ENCODE results near the gene RNGTT. TPM values are rescaled to one million over a fixed set of nuclear protein-coding genes. Genes with fewer than 3 reads are reported as not detected.

Gene RNGTT
- total RNA-seq, 2 experiments from 2014 or later: 22.1 to 22.2 TPM

DNA sequence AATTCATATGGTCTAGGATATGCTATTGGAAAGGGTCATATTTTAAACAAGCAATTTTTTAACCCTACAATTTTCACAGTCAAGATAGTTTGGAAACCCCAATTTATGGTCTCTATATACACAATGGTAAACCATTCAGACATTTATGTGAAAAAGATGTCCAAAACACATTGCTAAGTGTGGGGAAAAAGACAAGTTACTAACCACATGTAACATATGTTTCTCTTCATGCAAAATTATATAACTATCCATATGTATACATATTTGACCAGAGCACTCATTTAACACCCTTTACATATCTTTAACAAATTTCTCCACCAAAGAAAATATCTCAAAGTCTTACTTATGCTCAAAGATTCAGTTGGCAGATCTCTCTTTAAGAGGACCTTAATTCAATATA, 110.6 kb downstream of the RNGTT start:
- intact Hi-C loops (cut with micrococcal nuclease): no loop called here
- H3K9me3 Mint-ChIP-seq: no peaks in the 10 kb centered on the region
- ChIA-PET POLR2A (no interaction called here), CTCF (no interaction called here)
- TF ChIP-seq CTCF (IDR thresholded peaks at IDR 0.05): no peak
- H3K27me3 Mint-ChIP-seq: no peaks in the 10 kb centered on the region
- H3K4me3 Mint-ChIP-seq: no peak overlapping the region
- ATAC-seq: no peak
- peaks cover 7% of the 10 kb centered on the region for H3K36me3 Mint-ChIP-seq (ENCODE audit: low read depth)
- H3K4me1 Mint-ChIP-seq (ENCODE audit: low read depth): no peaks in the 10 kb centered on the region
- no peak for DNase-seq
- H3K27ac Mint-ChIP-seq: no peak overlapping the region

GRCh38 chr6:88852000-88852399, 111.4 kb downstream of the RNGTT start:
- Mint-ChIP-seq H3K36me3 (ENCODE audit: low read depth) (peaks cover 7% of the 10 kb centered on the region), H3K4me1 (ENCODE audit: low read depth) (no peaks in the 10 kb centered on the region), H3K4me3 (no peak overlapping the region), H3K9me3 (no peaks in the 10 kb centered on the region), H3K27ac (no peak overlapping the region), H3K27me3 (no peaks in the 10 kb centered on the region)
- POLR2A ChIA-PET: no interaction called here
- CTCF ChIA-PET: no interaction called here
- DNase-seq (no peak), ATAC-seq (no peak)
- TF ChIP-seq CTCF (IDR thresholded peaks at IDR 0.05): no peak
- intact Hi-C loops (cut with micrococcal nuclease): no loop called here

DNA sequence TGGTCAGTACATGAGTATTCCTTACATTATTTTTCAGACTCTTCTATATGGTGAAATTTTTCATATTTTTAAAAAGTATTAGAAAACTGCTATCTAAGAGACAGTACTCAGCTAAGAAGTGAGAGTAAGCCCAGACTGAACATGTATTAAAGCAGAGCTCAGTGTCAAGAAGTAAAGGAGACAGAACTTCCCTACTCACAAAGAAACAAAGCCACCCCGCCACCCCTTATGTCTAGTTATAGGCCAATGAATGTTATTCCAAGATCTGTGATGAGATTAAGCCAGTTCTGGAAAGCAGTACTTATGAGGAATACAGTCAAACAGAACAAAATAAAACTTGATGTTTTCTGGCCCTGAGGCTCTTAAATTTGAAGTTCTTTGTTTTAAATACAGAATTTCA, 114.5 kb downstream of the RNGTT start:
- Mint-ChIP-seq H3K4me3 (no peak overlapping the region), H3K27ac (no peak overlapping the region), H3K4me1 (ENCODE audit: low read depth) (no peaks in the 10 kb centered on the region), H3K9me3 (no peaks in the 10 kb centered on the region), H3K27me3 (no peaks in the 10 kb centered on the region), H3K36me3 (ENCODE audit: low read depth) (peaks cover 11% of the 10 kb centered on the region)
- TF ChIP-seq CTCF (IDR thresholded peaks at IDR 0.05): no peak
- CTCF ChIA-PET: no interaction called here
- ATAC-seq (no peak), DNase-seq (no peak)
- intact Hi-C loops (cut with micrococcal nuclease): no loop called here
- POLR2A ChIA-PET: no interaction called here

GRCh38 chr6:88843040-88843439, 120.4 kb downstream of the RNGTT start:
- ChIA-PET CTCF (no interaction called here), POLR2A (no interaction called here)
- TF ChIP-seq CTCF (IDR thresholded peaks at IDR 0.05): no peak
- Mint-ChIP-seq H3K4me1 (ENCODE audit: low read depth) (peaks cover 2% of the 10 kb centered on the region), H3K4me3 (no peak overlapping the region), H3K27me3 (no peaks in the 10 kb centered on the region), H3K27ac (no peak overlapping the region), H3K9me3 (no peaks in the 10 kb centered on the region), H3K36me3 (ENCODE audit: low read depth) (peaks cover 32% of the 10 kb centered on the region)
- no peak for ATAC-seq
- no peak for DNase-seq
- intact Hi-C loops (cut with micrococcal nuclease): no loop called here

- intact Hi-C loops (cut with micrococcal nuclease): no loop called here
- H3K36me3 Mint-ChIP-seq (ENCODE audit: low read depth): peaks cover 36% of the 10 kb centered on the region
- ChIA-PET CTCF (no interaction called here), POLR2A (no interaction called here)
- H3K9me3 Mint-ChIP-seq: no peaks in the 10 kb centered on the region
- H3K27me3 Mint-ChIP-seq: no peaks in the 10 kb centered on the region
- H3K27ac Mint-ChIP-seq: no peak overlapping the region
- no peak overlapping the region for H3K4me3 Mint-ChIP-seq
- TF ChIP-seq CTCF (IDR thresholded peaks at IDR 0.05): no peak
- no peak for ATAC-seq
- H3K4me1 Mint-ChIP-seq (ENCODE audit: low read depth): peaks cover 2% of the 10 kb centered on the region
- DNase-seq: no peak
Measured at GRCh38 chr6:88842320-88842719, 121.1 kb downstream of the RNGTT start.

Data from activated CD8-positive, alpha-beta T cell treated with anti-CD3 and anti-CD28 coated beads for 36 hours (primary cell).